HepG2 (cell line): Measurements from ENCODE around the gene INA. TPM values are rescaled to one million over a fixed set of nuclear protein-coding genes. Genes with fewer than 3 reads are reported as not detected.
A peak's percentile ranks its signal among the peaks of the same experiment; 100 is the strongest.

ENCODE experiments used
- AHR ChIP-seq: IDR thresholded peaks from 2 replicates; pipeline ENCODE4 v1.6.1; 2018; ENCODE audit warnings: missing genetic modification reagents, missing compliant biosample characterization
- GATAD1 ChIP-seq: IDR thresholded peaks from 2 replicates; pipeline ENCODE4 v1.6.1; 2016; ENCODE audit warnings: missing genetic modification reagents, missing compliant biosample characterization
- GPN1 ChIP-seq: sonication (generic); formaldehyde crosslinking; IDR thresholded peaks from 2 replicates; pipeline ENCODE4 v1.5.1; 2020; ENCODE audit warnings: missing genetic modification reagents, borderline replicate concordance
- IKZF1 ChIP-seq: fragments of 450-650 bp; IDR thresholded peaks from 2 replicates; pipeline ENCODE4 v1.7.1; 2016
- MAF1 ChIP-seq: sonication (generic); formaldehyde crosslinking; IDR thresholded peaks from 2 replicates; pipeline ENCODE4 v1.5.0; 2020; ENCODE audit warnings: missing genetic modification reagents, borderline replicate concordance
- NFE2 ChIP-seq: sonication (generic); formaldehyde crosslinking; IDR thresholded peaks from 2 replicates; pipeline ENCODE4 v1.4.0; 2020; ENCODE audit warnings: missing genetic modification reagents
- NFYB ChIP-seq: sonication (generic); formaldehyde crosslinking; IDR thresholded peaks from 2 replicates; pipeline ENCODE4 v1.4.0; 2020; ENCODE audit warnings: missing genetic modification reagents
- NKX3-1 ChIP-seq: sonication (generic); formaldehyde crosslinking; IDR thresholded peaks from 2 replicates; pipeline ENCODE4 v1.5.0; 2020; ENCODE audit warnings: missing genetic modification reagents
- PPARG ChIP-seq: conservative IDR thresholded peaks from 2 replicates; pipeline ENCODE4 v1.6.1; 2016; ENCODE audit warnings: missing biosample characterization, missing genetic modification reagents
- RAD51 ChIP-seq: fragments of 450-650 bp; IDR thresholded peaks from 2 replicates; pipeline ENCODE4 v1.6.1; 2016; ENCODE audit warnings: borderline replicate concordance
- SMARCC2 ChIP-seq: fragments of 450-650 bp; IDR thresholded peaks from 2 replicates; pipeline ENCODE4 v1.6.1; 2017; ENCODE audit warnings: antibody characterized with exemption, mild to moderate bottlenecking
- SMYD3 ChIP-seq: sonication (generic); formaldehyde crosslinking; IDR thresholded peaks from 2 replicates; pipeline ENCODE4 v1.8.1; 2023; ENCODE audit warnings: mild to moderate bottlenecking, missing genetic modification reagents
- WIZ ChIP-seq: sonication (generic); formaldehyde crosslinking; IDR thresholded peaks from 2 replicates; pipeline ENCODE4 v1.5.1; 2020; ENCODE audit warnings: mild to moderate bottlenecking, missing genetic modification reagents
- ZFP37 ChIP-seq: sonication (generic); formaldehyde crosslinking; IDR thresholded peaks from 2 replicates; pipeline ENCODE4 v1.4.0; 2020; ENCODE audit warnings: missing genetic modification reagents, borderline replicate concordance
- ZNF572 ChIP-seq: sonication (generic); formaldehyde crosslinking; IDR thresholded peaks from 2 replicates; pipeline ENCODE4 v1.5.1; 2020; ENCODE audit warnings: mild to moderate bottlenecking, missing genetic modification reagents
- ZNF709 ChIP-seq: sonication (generic); formaldehyde crosslinking; IDR thresholded peaks from 2 replicates; pipeline ENCODE4 v1.5.0; 2020; ENCODE audit warnings: mild to moderate bottlenecking, missing genetic modification reagents
- ZNF792 ChIP-seq: IDR thresholded peaks from 2 replicates; pipeline ENCODE4 v1.6.1; 2016
- ZSCAN20 ChIP-seq: sonication (generic); formaldehyde crosslinking; IDR thresholded peaks from 2 replicates; pipeline ENCODE4 v1.4.0; 2020; ENCODE audit warnings: missing genetic modification reagents, mild to moderate bottlenecking, borderline replicate concordance
- polyA plus RNA-seq, 8 experiments: library from polyadenylated mRNA; depleted of rRNA in 3 of 8; stranded (reverse) in 7 of 8; unstranded in 1 of 8; fragments of >200 nt; fragmentation: Illumina TruSeq in 4 of 8; extraction: Trizol in 4 of 8; gene quantifications; 2 replicates each; pipeline versions ENCODE4 v1.2.1 to v1.2.3, GENCODE V29; 2011 to 2016; ENCODE audit warnings: low read depth in 4 of 8, missing spikeins in 1 of 8, mixed read lengths in 1 of 8; ENCODE audit not compliant: insufficient read depth in 1 of 8
- total RNA-seq, 5 experiments: library from RNA; depleted of rRNA; stranded (reverse); fragments of >200 nt; fragmentation: Illumina TruSeq; extraction: Trizol; gene quantifications; 2 replicates each; pipeline ENCODE4 v1.2.3, GENCODE V29; 2016; ENCODE audit warnings: low read depth in 1 of 5
- TF ChIP-seq, protein P1 (sequence below): sonication (generic); formaldehyde crosslinking; IDR thresholded peaks from 2 replicates; pipeline ENCODE4 v1.5.0; 2020; ENCODE audit warnings: mild to moderate bottlenecking, missing genetic modification reagents, borderline replicate concordance
- TF ChIP-seq, protein P2 (sequence below): conservative IDR thresholded peaks from 2 replicates; pipeline ENCODE4 v1.6.1; 2018; ENCODE audit warnings: missing genetic modification reagents
- TF ChIP-seq, protein P3 (sequence below): sonication (generic); formaldehyde crosslinking; IDR thresholded peaks from 2 replicates; pipeline ENCODE4 v1.4.0; 2020; ENCODE audit warnings: missing genetic modification reagents

INA gene
- total and polyA plus RNA-seq, 2 of the 13 experiments (the other 11 are each of a cell fraction or from before 2014, with no cell fraction given): 0.04 to 0.13 TPM

DNA sequence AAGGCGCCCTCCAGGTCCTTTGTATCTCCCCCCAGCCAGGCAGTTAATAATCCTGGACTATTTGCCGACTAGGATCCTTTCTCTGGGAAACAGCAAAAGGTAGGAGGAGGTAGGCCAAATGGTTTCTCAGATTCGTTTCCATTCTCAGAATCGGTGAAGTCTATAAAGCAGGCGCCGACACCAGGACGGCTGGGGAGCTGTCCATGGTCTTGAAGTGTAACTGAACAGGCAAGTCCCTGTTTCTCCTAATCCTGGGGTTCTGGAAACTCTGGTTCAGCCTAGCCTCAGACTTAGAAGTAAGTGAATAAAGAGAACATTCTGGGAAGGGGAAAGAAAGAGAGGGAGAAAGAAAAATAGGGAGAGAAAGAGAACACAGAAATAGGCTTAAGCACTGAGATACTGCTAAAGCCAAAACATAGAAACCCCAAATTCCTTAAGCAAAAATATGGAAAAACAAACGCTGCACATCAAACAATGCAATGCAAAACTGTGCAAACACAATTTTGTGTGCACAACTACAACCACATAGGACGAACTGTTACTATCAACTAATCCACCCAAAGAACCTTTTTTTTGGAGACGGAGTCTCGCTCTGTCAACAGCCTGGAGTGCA, 11.1 kb upstream of the INA start (continued):
- TF ChIP-seq ZNF709 (CRISPR knock-in tag) (peak; percentile 56; the same call in 1 of the 2 replicates), GATAD1 (CRISPR knock-in tag) (peak; percentile 56), SMYD3 (CRISPR knock-in tag) (0 out of 2 replicates have a peak, but pooled peaks have one; percentile 61), NFYB (CRISPR knock-in tag) (0 out of 2 replicates have a peak, but pooled peaks have one; percentile 38), RAD51 (no peak), ZNF792 (peak; percentile 83), PPARG (CRISPR knock-in tag) (peak; percentile 69; the same call in 1 of the 2 replicates), GPN1 (CRISPR knock-in tag) (0 out of 2 replicates have a peak, but pooled peaks have one; percentile 51), MAF1 (CRISPR knock-in tag) (peak; percentile 53; the same call in 1 of the 2 replicates), SMARCC2 (no peak), NFE2 (CRISPR knock-in tag) (no peak), AHR (CRISPR knock-in tag) (peak; percentile 71; the same call in 1 of the 2 replicates), WIZ (peak; percentile 97), ZSCAN20 (CRISPR knock-in tag) (0 out of 2 replicates have a peak, but pooled peaks have one; percentile 35), ZNF572 (CRISPR knock-in tag) (no peak), NKX3-1 (CRISPR knock-in tag) (peak; percentile 93), ZFP37 (0 out of 2 replicates have a peak, but pooled peaks have one; percentile 72), IKZF1 (no peak)
- TF ChIP-seq, protein P1, sequence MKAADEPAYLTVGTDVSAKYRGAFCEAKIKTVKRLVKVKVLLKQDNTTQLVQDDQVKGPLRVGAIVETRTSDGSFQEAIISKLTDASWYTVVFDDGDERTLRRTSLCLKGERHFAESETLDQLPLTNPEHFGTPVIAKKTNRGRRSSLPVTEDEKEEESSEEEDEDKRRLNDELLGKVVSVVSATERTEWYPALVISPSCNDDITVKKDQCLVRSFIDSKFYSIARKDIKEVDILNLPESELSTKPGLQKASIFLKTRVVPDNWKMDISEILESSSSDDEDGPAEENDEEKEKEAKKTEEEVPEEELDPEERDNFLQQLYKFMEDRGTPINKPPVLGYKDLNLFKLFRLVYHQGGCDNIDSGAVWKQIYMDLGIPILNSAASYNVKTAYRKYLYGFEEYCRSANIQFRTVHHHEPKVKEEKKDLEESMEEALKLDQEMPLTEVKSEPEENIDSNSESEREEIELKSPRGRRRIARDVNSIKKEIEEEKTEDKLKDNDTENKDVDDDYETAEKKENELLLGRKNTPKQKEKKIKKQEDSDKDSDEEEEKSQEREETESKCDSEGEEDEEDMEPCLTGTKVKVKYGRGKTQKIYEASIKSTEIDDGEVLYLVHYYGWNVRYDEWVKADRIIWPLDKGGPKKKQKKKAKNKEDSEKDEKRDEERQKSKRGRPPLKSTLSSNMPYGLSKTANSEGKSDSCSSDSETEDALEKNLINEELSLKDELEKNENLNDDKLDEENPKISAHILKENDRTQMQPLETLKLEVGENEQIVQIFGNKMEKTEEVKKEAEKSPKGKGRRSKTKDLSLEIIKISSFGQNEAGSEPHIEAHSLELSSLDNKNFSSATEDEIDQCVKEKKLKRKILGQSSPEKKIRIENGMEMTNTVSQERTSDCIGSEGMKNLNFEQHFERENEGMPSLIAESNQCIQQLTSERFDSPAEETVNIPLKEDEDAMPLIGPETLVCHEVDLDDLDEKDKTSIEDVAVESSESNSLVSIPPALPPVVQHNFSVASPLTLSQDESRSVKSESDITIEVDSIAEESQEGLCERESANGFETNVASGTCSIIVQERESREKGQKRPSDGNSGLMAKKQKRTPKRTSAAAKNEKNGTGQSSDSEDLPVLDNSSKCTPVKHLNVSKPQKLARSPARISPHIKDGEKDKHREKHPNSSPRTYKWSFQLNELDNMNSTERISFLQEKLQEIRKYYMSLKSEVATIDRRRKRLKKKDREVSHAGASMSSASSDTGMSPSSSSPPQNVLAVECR (CRISPR knock-in tag): peak; percentile 57
- TF ChIP-seq, protein P2, sequence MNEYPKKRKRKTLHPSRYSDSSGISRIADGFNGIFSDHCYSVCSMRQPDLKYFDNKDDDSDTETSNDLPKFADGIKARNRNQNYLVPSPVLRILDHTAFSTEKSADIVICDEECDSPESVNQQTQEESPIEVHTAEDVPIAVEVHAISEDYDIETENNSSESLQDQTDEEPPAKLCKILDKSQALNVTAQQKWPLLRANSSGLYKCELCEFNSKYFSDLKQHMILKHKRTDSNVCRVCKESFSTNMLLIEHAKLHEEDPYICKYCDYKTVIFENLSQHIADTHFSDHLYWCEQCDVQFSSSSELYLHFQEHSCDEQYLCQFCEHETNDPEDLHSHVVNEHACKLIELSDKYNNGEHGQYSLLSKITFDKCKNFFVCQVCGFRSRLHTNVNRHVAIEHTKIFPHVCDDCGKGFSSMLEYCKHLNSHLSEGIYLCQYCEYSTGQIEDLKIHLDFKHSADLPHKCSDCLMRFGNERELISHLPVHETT (CRISPR knock-in tag): peak; percentile 2; the same call in 1 of the 2 replicates
- TF ChIP-seq, protein P3, sequence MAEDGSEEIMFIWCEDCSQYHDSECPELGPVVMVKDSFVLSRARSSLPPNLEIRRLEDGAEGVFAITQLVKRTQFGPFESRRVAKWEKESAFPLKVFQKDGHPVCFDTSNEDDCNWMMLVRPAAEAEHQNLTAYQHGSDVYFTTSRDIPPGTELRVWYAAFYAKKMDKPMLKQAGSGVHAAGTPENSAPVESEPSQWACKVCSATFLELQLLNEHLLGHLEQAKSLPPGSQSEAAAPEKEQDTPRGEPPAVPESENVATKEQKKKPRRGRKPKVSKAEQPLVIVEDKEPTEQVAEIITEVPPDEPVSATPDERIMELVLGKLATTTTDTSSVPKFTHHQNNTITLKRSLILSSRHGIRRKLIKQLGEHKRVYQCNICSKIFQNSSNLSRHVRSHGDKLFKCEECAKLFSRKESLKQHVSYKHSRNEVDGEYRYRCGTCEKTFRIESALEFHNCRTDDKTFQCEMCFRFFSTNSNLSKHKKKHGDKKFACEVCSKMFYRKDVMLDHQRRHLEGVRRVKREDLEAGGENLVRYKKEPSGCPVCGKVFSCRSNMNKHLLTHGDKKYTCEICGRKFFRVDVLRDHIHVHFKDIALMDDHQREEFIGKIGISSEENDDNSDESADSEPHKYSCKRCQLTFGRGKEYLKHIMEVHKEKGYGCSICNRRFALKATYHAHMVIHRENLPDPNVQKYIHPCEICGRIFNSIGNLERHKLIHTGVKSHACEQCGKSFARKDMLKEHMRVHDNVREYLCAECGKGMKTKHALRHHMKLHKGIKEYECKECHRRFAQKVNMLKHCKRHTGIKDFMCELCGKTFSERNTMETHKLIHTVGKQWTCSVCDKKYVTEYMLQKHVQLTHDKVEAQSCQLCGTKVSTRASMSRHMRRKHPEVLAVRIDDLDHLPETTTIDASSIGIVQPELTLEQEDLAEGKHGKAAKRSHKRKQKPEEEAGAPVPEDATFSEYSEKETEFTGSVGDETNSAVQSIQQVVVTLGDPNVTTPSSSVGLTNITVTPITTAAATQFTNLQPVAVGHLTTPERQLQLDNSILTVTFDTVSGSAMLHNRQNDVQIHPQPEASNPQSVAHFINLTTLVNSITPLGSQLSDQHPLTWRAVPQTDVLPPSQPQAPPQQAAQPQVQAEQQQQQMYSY (CRISPR knock-in tag): peak; percentile 54; the same call in 1 of the 2 replicates
